ENCODE results near the gene THAP3. TPM values are rescaled to one million over a fixed set of nuclear protein-coding genes. Genes with fewer than 3 reads are reported as not detected.

The THAP3 gene
- total and polyA plus RNA-seq, 2 of the 8 experiments (the other 6 are each of a cell fraction or from before 2014, with no cell fraction given): 8.2 to 15.3 TPM

GRCh38 chr1:6588893-6589520 lies 35.7 kb upstream of the THAP3 start:
- Histone ChIP-seq H3K14ac (ENCODE audit: insufficient read length) (no peak overlapping the region), H3K23me2 (ENCODE audit: low read depth, low read length) (no peaks in the 10 kb centered on the region), H2BK12ac (ENCODE audit: low read depth, low read length) (no peak overlapping the region), H2BK120ac (replicated peaks; ENCODE audit: low read depth, low read length) (no peak overlapping the region), H3K4ac (replicated peaks; ENCODE audit: insufficient read length, low read depth, low read length) (no peak overlapping the region), H2AK5ac (ENCODE audit: low read depth, low read length) (no peak overlapping the region), H4K20me1 (replicated peaks in 1 of 2; ENCODE audit: control insufficient read depth in 1 of 2, insufficient read depth in 2 of 2, low read length in 2 of 2) (peaks cover 2 to 34% of the 10 kb centered on the region in 2 experiments), H3K79me1 (ENCODE audit: low read depth, low read length) (peaks cover 4% of the 10 kb centered on the region), H4K5ac (ENCODE audit: insufficient read length, low read depth, low read length) (no peak overlapping the region), H3K27ac (ENCODE audit: low read depth, low read length) (no peak overlapping the region), H3K79me2 (ENCODE audit: control insufficient read depth in 1 of 2, insufficient read depth in 2 of 2, low read length in 2 of 2) (no peaks in the 10 kb centered on the region), H3K4me2 (ENCODE audit: insufficient read depth in 1 of 2, low read depth in 2 of 2, low read length in 2 of 2) (no peak overlapping the region), H3K56ac (replicated peaks; ENCODE audit: insufficient read length, low read depth, low read length) (no peak overlapping the region), H2BK15ac (ENCODE audit: low read length) (no peak overlapping the region), H3K36me3 (ENCODE audit: control insufficient read depth in 2 of 4, insufficient read depth in 4 of 4, low read length in 3 of 4) (peaks cover 0 to 37% (median 10%) of the 10 kb centered on the region in 4 experiments; a peak in 7 of 8 replicates), H4K8ac (ENCODE audit: extremely low read depth, insufficient read depth, low read length) (no peak overlapping the region), H2AFZ (ENCODE audit: low read length) (no peak overlapping the region), H3K18ac (ENCODE audit: extremely low read depth, low read length) (no peak overlapping the region), H3K4me1 (replicated peaks in 1 of 4; ENCODE audit: control insufficient read depth in 3 of 4, insufficient read depth in 4 of 4, low read length in 3 of 4) (no peaks in the 10 kb centered on the region), H3K23ac (ENCODE audit: insufficient read length) (no peak overlapping the region), H3K9ac (replicated peaks in 1 of 4; ENCODE audit: extremely low read depth in 1 of 4, low read depth in 3 of 4, low read length in 3 of 4) (no peak overlapping the region; a peak in 3 of 7 replicates), H3K4me3 (ENCODE audit: extremely low read depth in 1 of 4, insufficient read depth in 2 of 4, low read depth in 3 of 4, low read length in 4 of 4) (no peak overlapping the region), H4K91ac (replicated peaks; ENCODE audit: insufficient read length, low read length) (no peak overlapping the region), H2BK5ac (ENCODE audit: low read depth, low read length) (no peak overlapping the region), H3K9me3 (ENCODE audit: insufficient read depth in 2 of 2, low read depth in 1 of 2, low read length in 1 of 2) (no peaks in the 10 kb centered on the region), H3K27me3 (replicated peaks in 1 of 4; ENCODE audit: control insufficient read depth in 3 of 4, extremely low read depth in 1 of 4, insufficient read depth in 3 of 4, low read length in 3 of 4) (no peaks in the 10 kb centered on the region), H2BK20ac (ENCODE audit: low read length) (no peak overlapping the region)
- WGBS, 2 experiments (ENCODE audit: extremely low coverage in 1 of 2, insufficient coverage in 1 of 2, insufficient read length in 1 of 2, insufficient replicate concordance in 2 of 2, low coverage in 1 of 2, low lambda C conversion rate in 2 of 2, missing lambda C conversion rate in 1 of 2): 91% methylated on average over 24 of the region's 24 CpGs; no CpG with 5 or more reads in 1 of the 2 experiments
- no peak for DNase-seq (ENCODE audit: low read depth in 1 of 2, low spot score in 2 of 2)
- POLR2A ChIA-PET (ENCODE audit: partially characterized antibody): interaction anchor here (0.7 to 17.4 kb wide), 5 partner anchors 9 to 41 kb away, joined by 3 to 196 read pairs (median 6); partner anchors contain the start of genes KLHL21 and ZBTB48
- CTCF ChIA-PET (ENCODE audit: partially characterized antibody): interaction anchor here (0.8 to 2.1 kb wide), 8 partner anchors 8 to 57 kb away, joined by 3 to 11 read pairs (median 4); no protein-coding TSS in a partner anchor
- FAIRE-seq: no peak
- no peak for TF ChIP-seq EGR1 (IDR thresholded peaks at IDR 0.05; ENCODE audit: borderline replicate concordance, low read depth, low read length)
- no peak for TF ChIP-seq KDM4A (IDR thresholded peaks at IDR 0.05; ENCODE audit: low read depth, low read length, severe bottlenecking)
- no peak for TF ChIP-seq POLR2A (IDR thresholded peaks at IDR 0.05; ENCODE audit: control extremely low read depth in 1 of 2, low read depth in 2 of 2, low read length in 2 of 2)
- no peak for TF ChIP-seq BACH1 (IDR thresholded peaks at IDR 0.05; ENCODE audit: low read length)
- TF ChIP-seq MAX (IDR thresholded peaks at IDR 0.05): no peak
- no peak for TF ChIP-seq KDM5A (IDR thresholded peaks at IDR 0.05; ENCODE audit: low read length)
- TF ChIP-seq ATF2 (IDR thresholded peaks at IDR 0.05; ENCODE audit: low read length): no peak
- TF ChIP-seq USF2 (IDR thresholded peaks at IDR 0.05; ENCODE audit: low read length): no peak
- TF ChIP-seq POU5F1 (IDR thresholded peaks at IDR 0.05; ENCODE audit: low read depth, low read length): no peak
- TF ChIP-seq RAD21 (IDR thresholded peaks at IDR 0.05 in 1 of 2, conservative IDR thresholded peaks at IDR 0.05 in 1 of 2; ENCODE audit: low read depth in 2 of 2, low read length in 2 of 2): no peak

Data from H1 (cell line).